Nephron progenitor cell (in vitro differentiated cells): ENCODE data around the gene ZNF622.
A peak's percentile ranks its signal among the peaks of the same experiment; 100 is the strongest.

ENCODE experiments used
- DNase-seq: peaks from one replicate; pipeline ENCODE4 v3.0.0; 2021
- H3K27ac Mint-ChIP-seq: 2 replicates; pipeline ENCODE4 v1.8.0; 2021; ENCODE audit warnings: mild to moderate bottlenecking, moderate library complexity, mixed read lengths
- H3K27me3 Mint-ChIP-seq: 2 replicates; pipeline ENCODE4 v1.8.0; 2021; ENCODE audit warnings: mild to moderate bottlenecking, low read depth, mixed read lengths; ENCODE audit not compliant: poor library complexity
- H3K36me3 Mint-ChIP-seq: 2 replicates; pipeline ENCODE4 v1.8.0; 2021; ENCODE audit warnings: low read depth, mixed read lengths
- H3K4me1 Mint-ChIP-seq: 2 replicates; pipeline ENCODE4 v1.8.0; 2021; ENCODE audit warnings: mixed read lengths
- H3K4me3 Mint-ChIP-seq: 2 replicates; pipeline ENCODE4 v1.8.0; 2021; ENCODE audit warnings: mild to moderate bottlenecking, moderate library complexity, mixed read lengths
- H3K9me3 Mint-ChIP-seq: 2 replicates; pipeline ENCODE4 v1.8.0; 2021; ENCODE audit warnings: mild to moderate bottlenecking, moderate library complexity, mixed read lengths
- CTCF ChIP-seq: fragments of 200-600 bp; sonication (generic); IDR thresholded peaks from 2 replicates; pipeline ENCODE4 v1.5.0; 2021; ENCODE audit warnings: antibody characterized with exemption

The ZNF622 gene

GRCh38 chr5:16471387-16471786 lies 5.8 kb upstream of the ZNF622 start:
- no peak overlapping the region for H3K4me3 Mint-ChIP-seq
- no peak for DNase-seq
- TF ChIP-seq CTCF = no peak
- H3K27ac Mint-ChIP-seq = no peak overlapping the region
- H3K9me3 Mint-ChIP-seq = no peaks in the 10 kb centered on the region
- peaks cover 4% of the 10 kb centered on the region for H3K27me3 Mint-ChIP-seq
- H3K4me1 Mint-ChIP-seq = peaks cover 32% of the 10 kb centered on the region
- peaks cover 4% of the 10 kb centered on the region for H3K36me3 Mint-ChIP-seq

GRCh38 chr5:16467363-16468219 lies 2.0 kb upstream of the ZNF622 start:
- no peaks in the 10 kb centered on the region for H3K9me3 Mint-ChIP-seq
- H3K27ac Mint-ChIP-seq = no peak overlapping the region
- peak overlapping the region; percentile 99 for H3K4me3 Mint-ChIP-seq
- TF ChIP-seq CTCF = no peak
- H3K27me3 Mint-ChIP-seq = no peaks in the 10 kb centered on the region
- peaks cover 15% of the 10 kb centered on the region for H3K36me3 Mint-ChIP-seq
- no peak for DNase-seq
- peaks cover 61% of the 10 kb centered on the region for H3K4me1 Mint-ChIP-seq

DNA sequence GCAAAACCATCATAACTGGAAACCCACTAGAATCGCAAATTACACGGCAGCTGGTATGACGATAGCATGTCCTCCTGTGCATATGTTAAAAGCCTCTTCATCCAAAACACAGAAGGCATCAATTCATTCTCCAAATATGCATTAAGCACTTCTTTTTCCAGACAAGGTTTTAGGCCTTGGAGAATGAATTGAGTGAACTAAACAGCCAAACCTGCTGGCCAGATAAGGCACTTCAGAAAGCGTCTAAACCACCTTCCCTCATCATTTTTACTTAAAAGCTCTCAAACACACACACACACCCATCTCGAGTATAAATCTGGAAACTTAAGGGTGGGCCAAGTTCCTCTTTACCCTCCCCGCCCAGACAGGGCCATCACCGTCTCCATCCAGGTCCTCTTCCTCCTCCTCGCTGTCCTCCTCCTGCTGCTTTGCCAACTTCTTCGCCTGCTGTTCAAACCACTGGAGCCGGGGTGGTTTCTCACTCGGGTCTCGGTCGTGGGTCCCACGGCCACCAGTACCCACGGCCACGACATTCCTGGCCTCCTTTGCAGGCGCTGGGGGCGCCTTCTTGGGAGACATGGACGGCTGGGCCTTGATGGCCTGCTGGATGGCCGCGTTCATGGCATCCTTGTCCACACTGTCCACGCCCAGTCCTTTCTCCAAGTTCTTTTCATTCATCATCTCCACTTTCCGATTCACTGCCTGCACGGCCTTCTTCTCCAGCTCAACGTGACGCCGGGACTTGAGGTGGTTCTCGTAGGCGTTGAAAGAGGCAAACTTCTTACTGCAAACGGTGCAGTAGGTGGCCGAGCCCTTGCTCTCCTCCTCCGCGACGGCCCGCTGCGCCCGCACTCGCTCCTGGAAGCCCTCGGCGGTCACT lies 696 bp downstream of the ZNF622 start:
- no peak for DNase-seq
- no peak for TF ChIP-seq CTCF
- peaks cover 30% of the 10 kb centered on the region for H3K36me3 Mint-ChIP-seq
- H3K4me3 Mint-ChIP-seq = peak overlapping the region; percentile 99
- H3K27me3 Mint-ChIP-seq = no peaks in the 10 kb centered on the region
- H3K4me1 Mint-ChIP-seq = peaks cover 80% of the 10 kb centered on the region
- peak overlapping the region; percentile 99 for H3K27ac Mint-ChIP-seq
- no peaks in the 10 kb centered on the region for H3K9me3 Mint-ChIP-seq

- H3K9me3 Mint-ChIP-seq = no peaks in the 10 kb centered on the region
- H3K36me3 Mint-ChIP-seq = peaks cover 35% of the 10 kb centered on the region
- TF ChIP-seq CTCF = no peak
- peaks cover 75% of the 10 kb centered on the region for H3K4me1 Mint-ChIP-seq
- peak overlapping the region; percentile 99 for H3K4me3 Mint-ChIP-seq
- no peaks in the 10 kb centered on the region for H3K27me3 Mint-ChIP-seq
- no peak for DNase-seq
- no peak overlapping the region for H3K27ac Mint-ChIP-seq
Observed at GRCh38 chr5:16464231-16464630, 1.4 kb downstream of the ZNF622 start.

DNA sequence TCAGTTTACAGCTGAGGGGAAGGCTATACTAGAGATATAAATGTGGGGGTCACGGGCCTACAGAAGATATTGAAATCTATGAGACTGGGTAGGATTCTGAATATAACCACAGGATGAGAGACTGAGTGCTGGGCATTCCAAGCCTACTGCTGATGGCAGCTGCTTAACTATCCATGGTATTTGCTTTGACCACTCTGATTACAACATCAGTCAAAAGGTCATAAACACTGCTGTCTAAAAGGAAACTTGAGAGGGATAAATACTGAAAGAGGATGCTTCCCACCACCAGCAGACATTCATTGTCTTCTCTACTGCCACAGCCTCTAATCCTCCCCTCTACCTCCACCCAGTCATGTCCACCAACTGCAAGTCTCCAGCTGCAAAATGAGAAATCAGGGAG lies 3.8 kb downstream of the ZNF622 start:
- TF ChIP-seq CTCF = no peak
- Mint-ChIP-seq H3K36me3 (peaks cover 35% of the 10 kb centered on the region), H3K27me3 (no peaks in the 10 kb centered on the region), H3K27ac (peak overlapping the region; percentile 76), H3K9me3 (no peaks in the 10 kb centered on the region), H3K4me3 (no peak overlapping the region), H3K4me1 (peaks cover 52% of the 10 kb centered on the region)
- no peak for DNase-seq
